Memory B cell (primary cell): ENCODE results near the gene MYL5.

Experiments
- ATAC-seq: fragments of 150-1000 bp; cut with Tn5 transposase; 2 replicates; pipeline ENCODE4 v1.10.0; 2021; ENCODE audit warnings: low read depth, mild to moderate bottlenecking, moderate library complexity
- DNase-seq, 2 donors: peaks; one replicate each; pipeline ENCODE4 v3.0.0; 2022; ENCODE audit warnings: low spot score in 2 of 2
- H3K27ac Mint-ChIP-seq: one replicate; pipeline ENCODE4 v1.8.0; 2022; ENCODE audit warnings: mild to moderate bottlenecking, moderate library complexity, mixed read lengths
- H3K27me3 Mint-ChIP-seq: one replicate; pipeline ENCODE4 v1.8.0; 2022; ENCODE audit warnings: mixed read lengths
- H3K36me3 Mint-ChIP-seq: one replicate; pipeline ENCODE4 v1.8.0; 2022; ENCODE audit warnings: mild to moderate bottlenecking, mixed read lengths
- H3K4me1 Mint-ChIP-seq: one replicate; pipeline ENCODE4 v1.8.0; 2022; ENCODE audit warnings: mixed read lengths
- H3K4me3 Mint-ChIP-seq: one replicate; pipeline ENCODE4 v1.8.0; 2022; ENCODE audit warnings: mild to moderate bottlenecking, moderate library complexity, mixed read lengths
- H3K9me3 Mint-ChIP-seq: one replicate; pipeline ENCODE4 v1.8.0; 2022; ENCODE audit warnings: mixed read lengths

MYL5 gene

GRCh38 chr4:720111-720860 lies 45.9 kb downstream of the MYL5 start:
- DNase-seq (no peak), ATAC-seq (no peak)
- Mint-ChIP-seq H3K27me3 (no peaks in the 10 kb centered on the region), H3K27ac (no peak overlapping the region), H3K36me3 (peaks cover 32% of the 10 kb centered on the region), H3K4me1 (peaks cover 24% of the 10 kb centered on the region), H3K4me3 (no peak overlapping the region), H3K9me3 (no peaks in the 10 kb centered on the region)

- no peak for DNase-seq
- H3K4me1 Mint-ChIP-seq = peaks cover 25% of the 10 kb centered on the region
Measured at GRCh38 chr4:721261-722168, 47.2 kb downstream of the MYL5 start.

GRCh38 chr4:722169-722725 lies 47.9 kb downstream of the MYL5 start:
- ATAC-seq = no peak
- Mint-ChIP-seq H3K27ac (peak overlapping the region; percentile 20), H3K9me3 (no peaks in the 10 kb centered on the region), H3K4me1 (peaks cover 28% of the 10 kb centered on the region), H3K27me3 (no peaks in the 10 kb centered on the region), H3K4me3 (no peak overlapping the region), H3K36me3 (peaks cover 30% of the 10 kb centered on the region)
- DNase-seq = no peak

More at GRCh38 chr4:721261-722168, 47.2 kb downstream of the MYL5 start:
- Mint-ChIP-seq H3K9me3 (no peaks in the 10 kb centered on the region), H3K27me3 (no peaks in the 10 kb centered on the region), H3K4me3 (no peak overlapping the region), H3K27ac (peak overlapping the region; percentile 20), H3K36me3 (peaks cover 32% of the 10 kb centered on the region)
- no peak for ATAC-seq

- Mint-ChIP-seq H3K4me1 (peaks cover 24% of the 10 kb centered on the region), H3K27me3 (no peaks in the 10 kb centered on the region), H3K27ac (no peak overlapping the region), H3K36me3 (peaks cover 30% of the 10 kb centered on the region), H3K9me3 (no peaks in the 10 kb centered on the region), H3K4me3 (no peak overlapping the region)
- ATAC-seq (no peak), DNase-seq (no peak)
Measured at GRCh38 chr4:722851-723360, 48.6 kb downstream of the MYL5 start.

GRCh38 chr4:723751-724530 lies 49.6 kb downstream of the MYL5 start:
- Mint-ChIP-seq H3K4me1 (peaks cover 25% of the 10 kb centered on the region), H3K27me3 (no peaks in the 10 kb centered on the region), H3K36me3 (peaks cover 30% of the 10 kb centered on the region), H3K4me3 (no peak overlapping the region), H3K27ac (no peak overlapping the region), H3K9me3 (no peaks in the 10 kb centered on the region)
- no peak for ATAC-seq
- no peak for DNase-seq

- Mint-ChIP-seq H3K4me1 (peaks cover 17% of the 10 kb centered on the region), H3K27ac (no peak overlapping the region), H3K9me3 (no peaks in the 10 kb centered on the region), H3K27me3 (no peaks in the 10 kb centered on the region), H3K36me3 (peaks cover 23% of the 10 kb centered on the region), H3K4me3 (no peak overlapping the region)
- no peak for ATAC-seq
- DNase-seq = no peak
Measured at GRCh38 chr4:725391-726234, 51.3 kb downstream of the MYL5 start.

GRCh38 chr4:726235-726787 lies 52.0 kb downstream of the MYL5 start:
- H3K4me3 Mint-ChIP-seq = no peak overlapping the region
- no peaks in the 10 kb centered on the region for H3K9me3 Mint-ChIP-seq
- DNase-seq (no peak), ATAC-seq (no peak)
- peaks cover 17% of the 10 kb centered on the region for H3K4me1 Mint-ChIP-seq
- H3K27me3 Mint-ChIP-seq = no peaks in the 10 kb centered on the region
- H3K36me3 Mint-ChIP-seq = peaks cover 24% of the 10 kb centered on the region
- H3K27ac Mint-ChIP-seq = no peak overlapping the region

GRCh38 chr4:726838-727237 lies 52.5 kb downstream of the MYL5 start:
- Mint-ChIP-seq H3K27me3 (no peaks in the 10 kb centered on the region), H3K27ac (no peak overlapping the region), H3K4me1 (peaks cover 17% of the 10 kb centered on the region), H3K4me3 (no peak overlapping the region), H3K36me3 (peaks cover 19% of the 10 kb centered on the region), H3K9me3 (no peaks in the 10 kb centered on the region)
- ATAC-seq = no peak
- DNase-seq = no peak

- no peak overlapping the region for H3K4me3 Mint-ChIP-seq
- ATAC-seq = no peak
- no peak for DNase-seq
- H3K27ac Mint-ChIP-seq = no peak overlapping the region
- H3K9me3 Mint-ChIP-seq = no peaks in the 10 kb centered on the region
- H3K36me3 Mint-ChIP-seq = peaks cover 15% of the 10 kb centered on the region
- peaks cover 17% of the 10 kb centered on the region for H3K4me1 Mint-ChIP-seq
- no peaks in the 10 kb centered on the region for H3K27me3 Mint-ChIP-seq
Measured at GRCh38 chr4:727576-727975, 53.2 kb downstream of the MYL5 start.

- Mint-ChIP-seq H3K4me1 (peaks cover 9% of the 10 kb centered on the region), H3K36me3 (peaks cover 13% of the 10 kb centered on the region), H3K4me3 (no peak overlapping the region), H3K9me3 (no peaks in the 10 kb centered on the region), H3K27me3 (no peaks in the 10 kb centered on the region), H3K27ac (no peak overlapping the region)
- DNase-seq (no peak), ATAC-seq (no peak)
Measured at GRCh38 chr4:729336-730315, 55.3 kb downstream of the MYL5 start.

GRCh38 chr4:730511-730910 lies 56.2 kb downstream of the MYL5 start:
- H3K9me3 Mint-ChIP-seq = no peaks in the 10 kb centered on the region
- H3K4me1 Mint-ChIP-seq = peaks cover 7% of the 10 kb centered on the region
- H3K36me3 Mint-ChIP-seq = peaks cover 19% of the 10 kb centered on the region
- H3K27ac Mint-ChIP-seq = no peak overlapping the region
- DNase-seq (no peak), ATAC-seq (no peak)
- no peaks in the 10 kb centered on the region for H3K27me3 Mint-ChIP-seq
- no peak overlapping the region for H3K4me3 Mint-ChIP-seq
